Calu3 (cell line): ENCODE results near the gene ANKRD16. TPM values are rescaled to one million over a fixed set of nuclear protein-coding genes. Genes with fewer than 3 reads are reported as not detected.
A peak's percentile ranks its signal among the peaks of the same experiment; 100 is the strongest.

Experiments used
- BruUV-seq: library from RNA; stranded (reverse); fragments of 400-500 nt; replicated peaks from 2 replicates; lab custom pipeline; 2021; lab: Mats Ljungman, UMichigan
- CTCF ChIA-PET: fragments of 300-600 bp; sonication (Branson Sonifier 250); formaldehyde crosslinking; loops from one replicate; lab custom pipeline; 2022; ENCODE audit warnings: antibody characterized with exemption; lab: Charles Lee
- DNase-seq: peaks from one replicate; pipeline ENCODE4 v3.0.0; 2022
- H3K27ac Mint-ChIP-seq: one replicate; pipeline ENCODE4 v1.8.0; 2022; ENCODE audit warnings: mixed read lengths; ENCODE audit not compliant: unreplicated experiment
- H3K27me3 Mint-ChIP-seq: one replicate; pipeline ENCODE4 v1.8.0; 2022; ENCODE audit warnings: mixed read lengths; ENCODE audit not compliant: unreplicated experiment
- H3K36me3 Mint-ChIP-seq: one replicate; pipeline ENCODE4 v1.8.0; 2022; ENCODE audit warnings: mild to moderate bottlenecking, moderate library complexity, mixed read lengths; ENCODE audit not compliant: insufficient read depth, unreplicated experiment
- H3K4me1 Mint-ChIP-seq: one replicate; pipeline ENCODE4 v1.8.0; 2022; ENCODE audit warnings: mild to moderate bottlenecking, low read depth, mixed read lengths; ENCODE audit not compliant: unreplicated experiment
- H3K4me3 Mint-ChIP-seq: one replicate; pipeline ENCODE4 v1.8.0; 2022; ENCODE audit warnings: mild to moderate bottlenecking, low read depth, moderate library complexity, mixed read lengths; ENCODE audit not compliant: unreplicated experiment
- H3K9me3 Mint-ChIP-seq: one replicate; pipeline ENCODE4 v1.8.0; 2022; ENCODE audit warnings: low read depth, mixed read lengths; ENCODE audit not compliant: unreplicated experiment
- intact Hi-C: fragments of 100-400 bp; cut with micrococcal nuclease; formaldehyde crosslinking; loops from one replicate; pipeline ENCODE4 v1.10.0; 2022; ENCODE audit not compliant: unreplicated experiment
- total RNA-seq: library from RNA; stranded (reverse); gene quantifications from 2 replicates; pipeline ENCODE4 v1.2.3, GENCODE V29; 2022
- TF ChIP-seq, protein P1 (sequence below): fragments of 200-600 bp; IDR thresholded peaks from one replicate; pipeline ENCODE4 v1.8.0; 2022; ENCODE audit warnings: antibody characterized with exemption; ENCODE audit not compliant: unreplicated experiment

ANKRD16 gene
- total RNA-seq, 1 experiment from 2014 or later: 8.7 TPM

- CTCF ChIA-PET: no interaction called here
- Mint-ChIP-seq H3K27ac (no peak overlapping the region), H3K36me3 (peaks cover 51% of the 10 kb centered on the region), H3K4me1 (peaks cover 34% of the 10 kb centered on the region), H3K4me3 (no peak overlapping the region), H3K27me3 (no peaks in the 10 kb centered on the region), H3K9me3 (peaks cover 13% of the 10 kb centered on the region)
- DNase-seq: no peak
- intact Hi-C loops: no loop called here
- TF ChIP-seq, protein P1, sequence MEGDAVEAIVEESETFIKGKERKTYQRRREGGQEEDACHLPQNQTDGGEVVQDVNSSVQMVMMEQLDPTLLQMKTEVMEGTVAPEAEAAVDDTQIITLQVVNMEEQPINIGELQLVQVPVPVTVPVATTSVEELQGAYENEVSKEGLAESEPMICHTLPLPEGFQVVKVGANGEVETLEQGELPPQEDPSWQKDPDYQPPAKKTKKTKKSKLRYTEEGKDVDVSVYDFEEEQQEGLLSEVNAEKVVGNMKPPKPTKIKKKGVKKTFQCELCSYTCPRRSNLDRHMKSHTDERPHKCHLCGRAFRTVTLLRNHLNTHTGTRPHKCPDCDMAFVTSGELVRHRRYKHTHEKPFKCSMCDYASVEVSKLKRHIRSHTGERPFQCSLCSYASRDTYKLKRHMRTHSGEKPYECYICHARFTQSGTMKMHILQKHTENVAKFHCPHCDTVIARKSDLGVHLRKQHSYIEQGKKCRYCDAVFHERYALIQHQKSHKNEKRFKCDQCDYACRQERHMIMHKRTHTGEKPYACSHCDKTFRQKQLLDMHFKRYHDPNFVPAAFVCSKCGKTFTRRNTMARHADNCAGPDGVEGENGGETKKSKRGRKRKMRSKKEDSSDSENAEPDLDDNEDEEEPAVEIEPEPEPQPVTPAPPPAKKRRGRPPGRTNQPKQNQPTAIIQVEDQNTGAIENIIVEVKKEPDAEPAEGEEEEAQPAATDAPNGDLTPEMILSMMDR: no peak
- no TSS peak for BruUV-seq
These were observed 3.6 kb upstream of the ANKRD16 start for GRCh38 chr10:5893321-5893720.

GRCh38 chr10:5892007-5892406 is 2.3 kb upstream of the ANKRD16 start:
- Mint-ChIP-seq H3K27ac (no peak overlapping the region), H3K36me3 (peaks cover 41% of the 10 kb centered on the region), H3K4me3 (peak overlapping the region; percentile 7), H3K9me3 (peaks cover 5% of the 10 kb centered on the region), H3K27me3 (no peaks in the 10 kb centered on the region), H3K4me1 (peaks cover 41% of the 10 kb centered on the region)
- BruUV-seq: no TSS peak
- TF ChIP-seq, protein P1: no peak
- no peak for DNase-seq
- CTCF ChIA-PET: no interaction called here
- intact Hi-C loops: no loop called here

DNA sequence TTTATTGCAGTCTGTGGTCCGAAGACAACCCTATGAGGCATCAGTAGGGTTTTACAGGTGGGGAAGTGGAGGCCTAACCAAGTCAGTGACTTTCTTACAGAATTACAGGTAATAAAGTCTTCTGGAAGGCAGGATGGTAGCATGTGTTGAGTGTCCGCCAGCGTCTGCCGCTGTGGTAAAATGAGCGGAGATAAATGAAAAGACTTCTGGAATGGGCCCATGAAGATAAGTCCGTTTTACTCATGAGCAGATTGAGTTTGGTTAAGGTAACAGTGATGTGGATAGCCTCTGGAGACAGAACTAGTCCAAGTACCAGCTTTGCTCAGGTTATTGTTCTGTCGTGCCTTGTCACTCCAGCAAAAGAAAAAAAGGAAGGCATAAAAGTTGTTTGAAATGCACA is 1.3 kb upstream of the ANKRD16 start:
- TF ChIP-seq, protein P1: no peak
- Mint-ChIP-seq H3K27me3 (no peaks in the 10 kb centered on the region), H3K27ac (peak overlapping the region; percentile 81), H3K4me3 (peak overlapping the region; percentile 82), H3K36me3 (peaks cover 40% of the 10 kb centered on the region), H3K4me1 (peaks cover 41% of the 10 kb centered on the region), H3K9me3 (peaks cover 2% of the 10 kb centered on the region)
- DNase-seq: no peak
- no TSS peak for BruUV-seq
- intact Hi-C loops: no loop called here
- CTCF ChIA-PET: interaction anchor here (1.4 kb wide), 1 partner anchor 82 kb away, joined by 4 read pairs; no protein-coding TSS in a partner anchor

- peak overlapping the region; percentile 81 for H3K27ac Mint-ChIP-seq
- BruUV-seq: no TSS peak
- H3K4me3 Mint-ChIP-seq: peak overlapping the region; percentile 82
- H3K36me3 Mint-ChIP-seq: peaks cover 45% of the 10 kb centered on the region
- peak; percentile 11 for DNase-seq
- intact Hi-C loops: no loop called here
- peaks cover 41% of the 10 kb centered on the region for H3K4me1 Mint-ChIP-seq
- no peaks in the 10 kb centered on the region for H3K9me3 Mint-ChIP-seq
- no peaks in the 10 kb centered on the region for H3K27me3 Mint-ChIP-seq
- CTCF ChIA-PET: interaction anchor here (0.6 to 1.5 kb wide), 8 partner anchors 13 to 344 kb away, joined by 3 to 5 read pairs (median 4); no protein-coding TSS in a partner anchor
- TF ChIP-seq, protein P1: no peak
These were observed 791 bp upstream of the ANKRD16 start for GRCh38 chr10:5890452-5890915.
